ENCODE results near the gene TMEM178A.

The TMEM178A gene

GRCh38 chr2:39665811-39666490 is at the start of gene TMEM178A:
Gene TMEM178A (plus strand): TSS chr2:39665917. CDS start chr2:39665975, 58 bp downstream.
- no peak for DNase-seq (ENCODE audit: low read depth)
- TF ChIP-seq, protein P1, sequence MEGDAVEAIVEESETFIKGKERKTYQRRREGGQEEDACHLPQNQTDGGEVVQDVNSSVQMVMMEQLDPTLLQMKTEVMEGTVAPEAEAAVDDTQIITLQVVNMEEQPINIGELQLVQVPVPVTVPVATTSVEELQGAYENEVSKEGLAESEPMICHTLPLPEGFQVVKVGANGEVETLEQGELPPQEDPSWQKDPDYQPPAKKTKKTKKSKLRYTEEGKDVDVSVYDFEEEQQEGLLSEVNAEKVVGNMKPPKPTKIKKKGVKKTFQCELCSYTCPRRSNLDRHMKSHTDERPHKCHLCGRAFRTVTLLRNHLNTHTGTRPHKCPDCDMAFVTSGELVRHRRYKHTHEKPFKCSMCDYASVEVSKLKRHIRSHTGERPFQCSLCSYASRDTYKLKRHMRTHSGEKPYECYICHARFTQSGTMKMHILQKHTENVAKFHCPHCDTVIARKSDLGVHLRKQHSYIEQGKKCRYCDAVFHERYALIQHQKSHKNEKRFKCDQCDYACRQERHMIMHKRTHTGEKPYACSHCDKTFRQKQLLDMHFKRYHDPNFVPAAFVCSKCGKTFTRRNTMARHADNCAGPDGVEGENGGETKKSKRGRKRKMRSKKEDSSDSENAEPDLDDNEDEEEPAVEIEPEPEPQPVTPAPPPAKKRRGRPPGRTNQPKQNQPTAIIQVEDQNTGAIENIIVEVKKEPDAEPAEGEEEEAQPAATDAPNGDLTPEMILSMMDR (IDR thresholded peaks at IDR 0.05; ENCODE audit: control insufficient read depth, extremely low read depth, insufficient read depth): no peak
- no peak within 1 kb of the TSS for H3K4me3 ChIP-seq (ENCODE audit: low read depth, low read length)

DNA sequence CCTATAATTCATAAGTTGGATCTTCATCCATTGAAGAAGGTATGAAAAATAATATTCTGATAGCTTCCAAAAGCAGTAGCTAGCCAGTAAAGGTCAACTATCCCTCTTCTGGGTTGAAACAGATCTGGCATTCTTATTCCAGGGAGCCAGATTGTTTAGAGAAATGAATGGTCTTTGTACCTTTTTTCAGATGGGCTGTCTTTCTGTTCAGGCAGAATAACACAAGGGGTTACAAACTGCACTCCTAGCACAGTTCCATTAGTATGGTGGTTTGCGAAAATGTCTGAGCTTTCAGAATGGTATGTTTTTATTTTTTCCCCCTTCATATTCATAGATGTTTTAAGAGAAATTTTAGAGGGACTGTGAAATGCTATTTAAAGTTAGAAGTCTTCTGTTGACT is 47.5 kb upstream of the TMEM178A start:
- TF ChIP-seq, protein P1 (IDR thresholded peaks at IDR 0.05; ENCODE audit: control insufficient read depth, extremely low read depth, insufficient read depth): no peak
- no peak overlapping the region for H3K4me3 ChIP-seq (ENCODE audit: low read depth, low read length)
- DNase-seq (ENCODE audit: low read depth): no peak

DNA sequence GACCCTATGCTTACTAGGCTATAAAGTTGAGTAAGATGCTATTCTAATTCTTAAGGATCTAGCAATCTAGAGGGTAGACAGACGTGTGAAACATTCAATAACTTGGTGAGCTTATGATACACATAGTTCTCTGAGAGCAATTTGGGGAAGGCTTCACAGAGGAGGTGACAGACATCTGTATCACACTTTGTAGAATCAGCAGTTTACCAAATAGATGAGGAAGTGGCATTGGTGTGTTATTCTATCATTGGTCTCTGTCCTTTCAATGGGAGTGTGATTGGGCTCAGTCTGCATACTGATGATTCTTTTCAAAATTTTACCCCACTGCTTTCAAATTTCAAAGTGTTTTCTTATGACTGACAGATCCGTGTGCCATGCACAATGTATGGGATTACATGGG is 47.0 kb upstream of the TMEM178A start:
- DNase-seq (ENCODE audit: low read depth): no peak

DNA sequence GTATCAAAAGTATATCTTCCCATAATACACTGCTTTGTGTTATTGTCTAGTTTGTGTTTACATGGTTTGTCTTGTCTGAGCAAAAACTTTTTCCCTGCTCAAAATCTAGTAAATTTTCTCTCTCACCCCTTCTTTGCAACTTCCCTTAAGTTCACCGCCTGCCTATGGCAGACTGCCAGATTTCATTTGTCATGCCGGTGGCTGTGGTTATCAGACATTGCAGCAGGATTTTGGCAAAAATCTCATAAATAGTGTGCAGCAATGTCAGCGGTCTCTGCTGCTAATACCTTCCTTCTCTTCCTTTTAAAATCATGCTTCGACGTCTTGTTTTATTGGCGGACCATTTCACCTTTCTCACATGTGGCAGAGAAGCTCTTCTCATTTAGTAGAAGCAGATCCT is 45.6 kb upstream of the TMEM178A start:
- no peak overlapping the region for H3K4me3 ChIP-seq (ENCODE audit: low read depth, low read length)
- TF ChIP-seq, protein P1 (IDR thresholded peaks at IDR 0.05; ENCODE audit: control insufficient read depth, extremely low read depth, insufficient read depth): no peak
- no peak for DNase-seq (ENCODE audit: low read depth)

More for the DNA sequence above, 47.0 kb upstream of the TMEM178A start:
- no peak overlapping the region for H3K4me3 ChIP-seq (ENCODE audit: low read depth, low read length)
- TF ChIP-seq, protein P1 (IDR thresholded peaks at IDR 0.05; ENCODE audit: control insufficient read depth, extremely low read depth, insufficient read depth): no peak

GRCh38 chr2:39621596-39621995 is 44.1 kb upstream of the TMEM178A start:
- H3K4me3 ChIP-seq (ENCODE audit: low read depth, low read length): no peak overlapping the region
- TF ChIP-seq, protein P1 (IDR thresholded peaks at IDR 0.05; ENCODE audit: control insufficient read depth, extremely low read depth, insufficient read depth): no peak
- no peak for DNase-seq (ENCODE audit: low read depth)

GRCh38 chr2:39622860-39623259 is 42.9 kb upstream of the TMEM178A start:
- H3K4me3 ChIP-seq (ENCODE audit: low read depth, low read length): no peak overlapping the region
- no peak for DNase-seq (ENCODE audit: low read depth)
- TF ChIP-seq, protein P1 (IDR thresholded peaks at IDR 0.05; ENCODE audit: control insufficient read depth, extremely low read depth, insufficient read depth): no peak

DNA sequence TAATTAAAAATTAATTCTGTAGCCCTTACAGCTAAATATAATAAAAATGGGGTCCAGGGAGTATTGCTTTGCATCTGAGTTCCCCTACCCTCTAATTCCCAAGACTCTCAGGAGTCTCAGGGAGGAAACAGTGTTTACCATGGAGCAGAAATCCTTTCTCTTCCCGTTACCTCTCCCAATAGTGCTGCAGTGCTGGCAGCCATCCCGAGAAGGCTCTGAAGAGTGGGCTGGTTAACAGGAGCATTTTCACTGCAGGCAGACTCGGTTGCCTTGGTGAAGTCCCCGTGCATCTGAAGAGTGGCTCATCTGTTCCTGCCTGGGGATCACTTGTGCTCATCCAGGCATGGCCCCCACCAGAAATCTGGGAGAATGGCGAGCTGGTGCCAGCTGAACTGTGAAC is 41.8 kb upstream of the TMEM178A start:
- no peak overlapping the region for H3K4me3 ChIP-seq (ENCODE audit: low read depth, low read length)
- DNase-seq (ENCODE audit: low read depth): no peak
- TF ChIP-seq, protein P1 (IDR thresholded peaks at IDR 0.05; ENCODE audit: control insufficient read depth, extremely low read depth, insufficient read depth): no peak

Measured in LNCaP clone FGC (cell line).